Neutrophil (primary cell): Measurements from ENCODE around the gene AUNIP.

Experiments
- H3K27ac ChIP-seq: fragments of 200-600 bp; sonication (generic); 2 replicates; pipeline ENCODE4 v1.5.1; 2016; ENCODE audit warnings: mild to moderate bottlenecking, moderate library complexity
- H3K27me3 ChIP-seq: fragments of 200-600 bp; sonication (generic); 2 replicates; pipeline ENCODE4 v1.6.0; 2016; ENCODE audit warnings: mild to moderate bottlenecking
- H3K36me3 ChIP-seq: fragments of 200-600 bp; sonication (generic); 2 replicates; pipeline ENCODE4 v1.5.1; 2017
- H3K4me1 ChIP-seq, 2 experiments: fragments of 200-600 bp in 1 of 2; sonication (generic) in 1 of 2; 1 replicate in 1 of 2; 2 replicates in 1 of 2; pipeline versions ENCODE4 v1.5.1 to v1.6.1; 2013 to 2016; ENCODE audit warnings: low read depth in 1 of 2, low read length in 1 of 2, mild to moderate bottlenecking in 1 of 2, moderate library complexity in 1 of 2; ENCODE audit not compliant: control insufficient read depth in 1 of 2, insufficient read depth in 1 of 2
- H3K4me3 ChIP-seq, 2 experiments: fragments of 200-600 bp in 1 of 2; sonication (generic) in 1 of 2; 1 replicate in 1 of 2; 2 replicates in 1 of 2; pipeline ENCODE4 v1.5.1; 2013 to 2016; ENCODE audit warnings: low read depth in 1 of 2, low read length in 1 of 2, mild to moderate bottlenecking in 1 of 2, moderate library complexity in 1 of 2
- H3K9me3 ChIP-seq: fragments of 200-600 bp; sonication (generic); 2 replicates; pipeline ENCODE4 v1.5.1; 2016
- TF ChIP-seq, protein P1 (sequence below): fragments of 200-600 bp; sonication (generic); IDR thresholded peaks from 2 replicates; pipeline ENCODE4 v1.5.1; 2016; ENCODE audit warnings: antibody characterized with exemption

Gene AUNIP

DNA sequence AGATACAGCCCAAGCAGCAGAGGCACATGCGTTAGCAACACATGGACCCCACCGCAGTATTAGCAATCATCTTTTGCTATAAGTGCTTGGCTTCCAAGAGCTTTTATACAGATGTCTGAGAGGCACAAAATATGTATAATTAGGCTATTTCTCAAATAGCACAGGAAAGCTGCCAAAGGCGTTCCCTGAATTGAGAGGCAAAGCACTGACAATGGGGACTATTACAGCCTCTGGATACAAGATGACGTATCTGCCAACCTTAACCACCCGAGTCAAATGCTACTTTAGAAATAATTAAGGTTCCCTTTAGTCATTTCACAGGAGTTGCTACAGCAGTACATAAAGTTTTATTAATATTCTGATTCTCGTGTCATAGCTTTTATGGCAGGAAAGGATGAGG is 40.5 kb upstream of the AUNIP start:
- peaks cover 11 to 12% of the 10 kb centered on the region in 2 experiments for H3K4me1 ChIP-seq

DNA sequence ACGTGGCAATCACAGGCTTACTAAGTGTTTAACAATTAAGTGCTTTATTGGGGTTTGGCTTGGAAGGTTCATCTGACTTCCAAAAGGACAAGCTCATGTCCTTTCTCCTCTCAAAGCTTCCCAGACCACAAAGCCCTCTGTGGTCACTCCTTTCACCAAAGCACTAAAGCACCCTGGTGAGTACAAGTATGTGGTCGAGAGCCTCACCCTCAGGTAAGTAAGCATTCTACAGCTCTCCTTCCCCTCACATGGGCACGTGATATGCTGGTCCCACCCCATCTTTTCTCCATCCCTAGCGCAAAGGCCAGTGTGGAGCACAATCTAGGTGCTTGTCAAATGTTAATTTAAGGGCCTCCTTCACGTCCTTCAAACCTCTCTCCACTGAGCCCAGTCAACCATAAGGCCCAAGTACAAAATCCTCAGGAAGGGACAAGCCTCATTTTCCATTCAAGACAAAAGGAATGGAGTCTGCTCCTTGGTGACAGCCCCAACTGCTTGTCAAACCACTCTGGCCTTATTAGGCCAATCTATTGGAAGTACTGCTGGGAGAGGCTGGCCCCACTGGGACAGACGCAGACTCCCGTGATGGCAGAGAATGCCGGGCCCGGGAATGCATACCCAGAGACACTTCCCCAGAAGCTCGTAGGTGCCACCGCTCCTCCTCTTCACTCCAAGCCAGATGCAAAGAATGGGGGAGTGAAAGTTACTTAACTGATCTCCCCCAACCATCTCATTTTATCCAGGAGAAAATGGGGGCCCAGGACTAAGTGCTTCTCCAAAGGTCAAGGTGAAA is 39.2 kb upstream of the AUNIP start:
- Histone ChIP-seq H3K4me1 (peaks cover 6 to 7% of the 10 kb centered on the region in 2 experiments), H3K4me3 (no peak overlapping the region), H3K27ac (no peak overlapping the region), H3K36me3 (peaks cover 21% of the 10 kb centered on the region), H3K9me3 (no peaks in the 10 kb centered on the region), H3K27me3 (no peaks in the 10 kb centered on the region)
- TF ChIP-seq, protein P1, sequence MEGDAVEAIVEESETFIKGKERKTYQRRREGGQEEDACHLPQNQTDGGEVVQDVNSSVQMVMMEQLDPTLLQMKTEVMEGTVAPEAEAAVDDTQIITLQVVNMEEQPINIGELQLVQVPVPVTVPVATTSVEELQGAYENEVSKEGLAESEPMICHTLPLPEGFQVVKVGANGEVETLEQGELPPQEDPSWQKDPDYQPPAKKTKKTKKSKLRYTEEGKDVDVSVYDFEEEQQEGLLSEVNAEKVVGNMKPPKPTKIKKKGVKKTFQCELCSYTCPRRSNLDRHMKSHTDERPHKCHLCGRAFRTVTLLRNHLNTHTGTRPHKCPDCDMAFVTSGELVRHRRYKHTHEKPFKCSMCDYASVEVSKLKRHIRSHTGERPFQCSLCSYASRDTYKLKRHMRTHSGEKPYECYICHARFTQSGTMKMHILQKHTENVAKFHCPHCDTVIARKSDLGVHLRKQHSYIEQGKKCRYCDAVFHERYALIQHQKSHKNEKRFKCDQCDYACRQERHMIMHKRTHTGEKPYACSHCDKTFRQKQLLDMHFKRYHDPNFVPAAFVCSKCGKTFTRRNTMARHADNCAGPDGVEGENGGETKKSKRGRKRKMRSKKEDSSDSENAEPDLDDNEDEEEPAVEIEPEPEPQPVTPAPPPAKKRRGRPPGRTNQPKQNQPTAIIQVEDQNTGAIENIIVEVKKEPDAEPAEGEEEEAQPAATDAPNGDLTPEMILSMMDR = no peak

More for the DNA sequence above, 40.5 kb upstream of the AUNIP start:
- Histone ChIP-seq H3K27me3 (no peaks in the 10 kb centered on the region), H3K4me3 (no peak overlapping the region), H3K36me3 (peaks cover 21% of the 10 kb centered on the region), H3K27ac (no peak overlapping the region), H3K9me3 (no peaks in the 10 kb centered on the region)
- TF ChIP-seq, protein P1 = no peak

DNA sequence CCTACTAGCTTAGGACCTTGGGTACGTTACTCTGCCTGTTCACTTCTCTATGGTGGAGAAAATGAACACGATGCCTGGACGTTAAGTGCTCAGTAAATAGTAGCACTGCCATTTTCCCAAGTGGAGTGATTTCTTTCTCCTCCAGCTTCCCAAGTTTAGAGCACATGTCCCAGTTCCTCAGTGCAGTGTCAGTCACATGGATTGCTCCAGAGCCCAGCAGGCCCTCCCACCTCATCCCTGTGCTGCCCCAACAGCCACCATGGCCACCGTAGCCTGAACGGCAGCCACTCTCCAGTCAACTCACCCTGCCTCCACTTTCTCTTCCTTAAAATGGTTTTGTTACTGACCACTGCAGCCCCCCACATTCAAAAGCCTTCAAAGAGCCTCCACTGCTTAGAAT is 38.5 kb upstream of the AUNIP start:
- peaks cover 21% of the 10 kb centered on the region for H3K36me3 ChIP-seq
- TF ChIP-seq, protein P1 = no peak
- H3K4me3 ChIP-seq = no peak overlapping the region
- H3K27me3 ChIP-seq = no peaks in the 10 kb centered on the region
- H3K4me1 ChIP-seq = peaks cover 6 to 7% of the 10 kb centered on the region in 2 experiments
- H3K9me3 ChIP-seq = no peaks in the 10 kb centered on the region
- no peak overlapping the region for H3K27ac ChIP-seq

DNA sequence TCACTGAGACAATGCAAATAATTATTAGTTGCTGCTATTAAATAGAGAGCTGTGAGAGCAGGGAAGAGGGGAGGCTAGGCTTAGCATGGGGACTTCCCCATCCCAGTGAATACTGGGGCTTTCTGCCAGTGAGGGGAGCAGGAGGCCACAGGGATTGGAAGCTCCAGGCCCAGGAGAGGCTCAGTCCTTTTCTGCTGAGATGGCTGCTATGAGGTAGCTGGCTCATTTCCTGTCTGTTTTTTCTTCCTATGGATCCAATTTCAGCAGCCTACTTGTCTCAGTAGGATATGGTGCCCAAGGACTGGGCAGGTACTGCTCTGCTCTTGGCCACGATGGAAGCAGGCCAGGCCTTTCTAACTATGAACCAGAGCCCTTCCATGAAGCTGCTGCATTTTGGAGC is 37.0 kb upstream of the AUNIP start:
- Histone ChIP-seq H3K27ac (no peak overlapping the region), H3K9me3 (no peaks in the 10 kb centered on the region), H3K4me1 (peaks cover 6 to 7% of the 10 kb centered on the region in 2 experiments), H3K4me3 (no peak overlapping the region), H3K27me3 (no peaks in the 10 kb centered on the region), H3K36me3 (peaks cover 21% of the 10 kb centered on the region)
- TF ChIP-seq, protein P1 = no peak

DNA sequence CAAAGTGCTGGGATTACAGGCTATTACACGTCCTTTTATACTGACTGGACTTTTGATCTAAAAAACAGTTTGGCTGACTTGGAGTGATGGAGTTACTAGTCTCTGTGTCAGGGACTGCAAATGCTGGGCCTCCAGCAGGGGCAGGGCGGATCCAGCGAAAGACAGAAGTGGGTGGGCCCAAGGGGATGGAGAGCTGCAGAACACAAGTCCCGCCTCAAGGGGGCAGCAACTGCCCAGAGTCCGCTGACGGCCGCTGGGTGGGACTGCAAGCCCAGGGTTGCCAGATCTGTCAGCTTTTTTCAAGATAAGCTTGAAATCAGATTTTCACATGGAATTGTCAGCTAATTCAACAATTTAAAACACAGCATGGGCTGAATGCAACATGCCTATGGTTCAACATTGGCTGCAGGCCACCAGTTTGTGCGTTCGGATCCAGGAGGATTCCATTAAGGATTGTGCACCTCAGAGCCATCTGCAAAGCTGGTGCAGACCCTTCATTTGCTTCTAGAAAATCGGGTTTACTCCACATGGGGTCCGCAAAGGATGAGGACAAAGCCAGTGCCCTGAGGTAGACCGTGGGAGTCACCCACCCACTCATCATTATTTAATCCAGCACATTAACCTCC is 36.2 kb upstream of the AUNIP start:
- TF ChIP-seq, protein P1 = peak; percentile 97
- H3K4me3 ChIP-seq = no peak overlapping the region
- peaks cover 6 to 7% of the 10 kb centered on the region in 2 experiments for H3K4me1 ChIP-seq
- H3K27me3 ChIP-seq = no peaks in the 10 kb centered on the region
- peaks cover 21% of the 10 kb centered on the region for H3K36me3 ChIP-seq
- no peak overlapping the region for H3K27ac ChIP-seq
- no peaks in the 10 kb centered on the region for H3K9me3 ChIP-seq
